HG02938 (cell line): ENCODE results near the gene NAT8L.
"Not testable (repeated sequence)": the region's sequence is repeated elsewhere in the genome, so short reads cannot be mapped to it uniquely, and the experiment has no call there.

Source experiments
- ATAC-seq: cut with Tn5 transposase; IDR thresholded peaks from one replicate; pipeline ENCODE4 v1.9.1; 2021; ENCODE audit warnings: mild to moderate bottlenecking, moderate library complexity; ENCODE audit not compliant: unreplicated experiment

NAT8L gene, protein sequence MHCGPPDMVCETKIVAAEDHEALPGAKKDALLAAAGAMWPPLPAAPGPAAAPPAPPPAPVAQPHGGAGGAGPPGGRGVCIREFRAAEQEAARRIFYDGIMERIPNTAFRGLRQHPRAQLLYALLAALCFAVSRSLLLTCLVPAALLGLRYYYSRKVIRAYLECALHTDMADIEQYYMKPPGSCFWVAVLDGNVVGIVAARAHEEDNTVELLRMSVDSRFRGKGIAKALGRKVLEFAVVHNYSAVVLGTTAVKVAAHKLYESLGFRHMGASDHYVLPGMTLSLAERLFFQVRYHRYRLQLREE

DNA sequence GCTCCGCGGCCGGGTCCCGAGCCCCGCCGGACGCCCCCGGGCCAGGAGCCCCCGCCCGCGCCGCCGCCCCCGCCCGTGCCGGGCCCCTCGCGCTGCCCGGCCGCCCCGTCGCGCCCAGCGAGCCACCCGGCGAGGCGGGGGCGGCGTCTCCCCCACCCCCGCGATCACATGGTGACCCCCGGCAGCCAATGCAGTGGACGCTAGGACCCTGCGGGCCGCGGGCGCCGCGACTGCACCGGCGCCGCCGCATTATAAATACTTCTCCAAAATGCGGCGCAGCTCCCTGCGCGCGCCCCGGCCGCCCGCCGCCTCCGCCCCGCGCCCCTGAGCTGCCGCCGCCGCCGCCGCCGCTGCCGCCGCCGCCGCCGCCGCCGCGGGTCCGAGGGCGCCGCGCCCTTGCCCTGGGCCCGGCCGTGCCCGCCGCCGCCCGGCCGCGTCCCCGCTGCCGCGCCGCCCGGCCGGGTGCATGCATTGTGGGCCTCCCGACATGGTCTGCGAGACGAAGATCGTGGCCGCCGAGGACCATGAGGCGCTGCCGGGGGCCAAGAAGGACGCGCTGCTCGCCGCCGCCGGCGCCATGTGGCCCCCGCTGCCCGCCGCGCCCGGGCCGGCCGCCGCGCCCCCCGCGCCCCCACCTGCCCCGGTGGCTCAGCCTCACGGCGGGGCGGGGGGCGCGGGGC, at the start of gene NAT8L:
Gene NAT8L, plus strand, starts transcription at position 282 of the 680 bp plus-strand sequence. Its CDS starts 185 bp downstream, at position 467.
- no peak for ATAC-seq

DNA sequence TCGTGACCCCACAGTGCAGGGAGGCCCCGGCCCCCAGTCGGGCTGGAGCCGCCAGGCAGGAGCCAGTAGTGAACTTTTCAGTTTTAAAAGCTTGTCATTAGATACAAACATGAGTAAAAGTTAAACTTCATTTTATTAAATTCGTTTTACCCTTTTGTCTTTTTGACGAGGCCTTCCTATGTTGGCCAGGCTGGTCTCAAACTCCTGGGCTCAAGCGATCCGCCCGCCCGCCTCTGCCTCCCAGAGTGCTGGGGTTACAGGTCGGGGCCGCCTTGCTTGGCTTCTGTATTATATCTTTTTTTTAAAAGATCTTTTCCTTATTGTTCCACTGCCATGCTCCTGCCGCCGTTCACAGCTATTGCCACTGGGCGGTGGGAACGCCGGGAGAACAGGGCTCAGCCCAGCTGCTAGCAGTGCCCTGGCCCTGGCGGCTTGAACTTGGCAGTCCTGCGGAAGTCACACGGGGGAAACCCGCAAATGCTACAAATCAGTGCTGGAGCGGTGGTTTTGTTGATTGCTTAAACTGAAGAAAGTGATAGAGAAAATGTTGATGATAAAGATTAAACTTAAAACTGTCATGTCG, 49.4 kb upstream of the NAT8L start:
- ATAC-seq: peak; percentile 11

DNA sequence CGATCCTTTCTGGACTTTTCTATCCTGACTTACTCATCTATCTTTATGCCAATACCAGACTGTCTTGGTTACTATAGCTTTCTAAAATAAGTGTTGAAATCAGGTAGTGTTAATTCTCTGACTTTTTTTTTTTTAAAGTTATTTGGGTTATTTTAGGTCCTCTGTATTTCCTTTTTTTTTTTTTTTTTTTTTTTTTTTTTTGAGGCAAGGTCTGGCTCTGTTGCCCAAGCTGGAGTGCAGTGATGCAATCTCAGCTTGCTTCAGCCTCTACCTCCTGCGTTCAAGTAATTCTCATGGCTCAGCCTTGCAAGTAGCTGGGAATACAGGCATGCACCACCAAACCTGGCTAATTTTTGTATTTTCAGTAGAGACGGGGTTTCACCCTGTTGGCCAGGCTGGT, 47.5 kb upstream of the NAT8L start:
- ATAC-seq: no peak

DNA sequence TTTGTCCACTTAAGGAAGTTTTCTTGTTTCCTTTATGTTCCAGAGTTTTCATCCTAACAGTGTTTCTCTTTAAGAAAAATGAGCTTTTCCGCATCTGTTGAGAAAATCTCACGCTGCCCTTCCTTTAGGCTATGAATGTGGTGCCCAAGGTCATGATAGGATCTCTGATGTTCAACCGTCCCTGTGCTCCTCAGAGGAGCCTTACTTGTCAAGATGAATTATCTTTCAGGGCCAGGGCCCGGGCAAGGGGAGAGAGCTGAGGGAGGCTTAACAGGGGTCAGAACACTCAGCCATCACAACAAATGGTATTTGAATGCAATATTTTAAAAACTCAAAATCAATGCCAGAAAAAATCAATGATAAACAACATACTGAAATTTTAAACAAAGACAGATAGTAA, 44.1 kb upstream of the NAT8L start:
- no peak for ATAC-seq

DNA sequence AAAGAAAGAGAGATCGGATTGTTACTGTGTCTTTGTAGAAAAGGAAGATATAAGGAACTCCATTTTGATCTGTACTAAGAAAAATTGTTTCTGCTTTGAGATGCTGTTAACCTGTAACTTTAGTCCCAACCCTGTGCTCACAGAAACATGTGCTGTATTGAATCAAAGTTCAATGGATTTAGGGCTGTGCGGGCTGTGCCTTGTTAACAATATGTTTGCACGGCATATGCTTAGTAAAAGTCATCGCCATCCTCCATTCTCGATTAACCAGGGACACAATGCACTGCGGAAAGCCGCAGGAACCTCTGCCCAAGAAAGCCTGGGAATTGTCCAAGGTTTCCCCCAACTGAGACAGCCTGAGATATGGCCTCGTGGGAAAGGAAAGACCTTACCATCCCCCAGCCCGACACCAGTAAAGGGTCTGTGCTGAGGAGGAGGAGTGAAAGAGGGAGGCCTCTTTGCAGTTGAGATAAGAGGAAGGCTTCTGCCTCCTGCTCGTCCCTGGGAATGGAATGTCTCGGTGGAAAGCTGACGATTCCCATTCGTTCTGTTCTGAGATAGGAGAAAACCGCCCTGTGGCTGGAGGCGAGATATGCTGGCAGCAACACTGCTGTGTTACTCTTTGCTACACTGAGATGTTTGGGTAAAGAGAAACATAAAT, 37.6 kb upstream of the NAT8L start:
- not testable (repeated sequence) for ATAC-seq

DNA sequence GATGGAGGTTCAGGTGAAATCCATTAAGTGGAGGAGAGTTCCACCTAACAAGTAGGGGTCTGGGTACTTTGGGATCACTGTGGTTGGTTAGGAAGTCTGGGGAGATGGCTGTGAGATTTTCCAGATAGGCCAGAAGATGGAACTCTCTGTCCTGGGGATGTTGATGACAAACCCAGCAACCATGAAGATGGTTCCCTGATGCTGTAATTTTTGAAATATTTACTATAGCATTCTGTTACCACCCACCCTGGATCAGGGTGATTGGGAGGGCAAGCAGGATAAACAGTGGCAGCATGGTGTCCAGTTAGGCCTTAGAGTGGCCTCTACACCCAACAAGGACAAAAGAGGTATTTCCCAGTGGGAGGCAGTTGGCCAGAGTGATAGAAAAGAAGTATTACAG, 34.4 kb upstream of the NAT8L start:
- no peak for ATAC-seq

DNA sequence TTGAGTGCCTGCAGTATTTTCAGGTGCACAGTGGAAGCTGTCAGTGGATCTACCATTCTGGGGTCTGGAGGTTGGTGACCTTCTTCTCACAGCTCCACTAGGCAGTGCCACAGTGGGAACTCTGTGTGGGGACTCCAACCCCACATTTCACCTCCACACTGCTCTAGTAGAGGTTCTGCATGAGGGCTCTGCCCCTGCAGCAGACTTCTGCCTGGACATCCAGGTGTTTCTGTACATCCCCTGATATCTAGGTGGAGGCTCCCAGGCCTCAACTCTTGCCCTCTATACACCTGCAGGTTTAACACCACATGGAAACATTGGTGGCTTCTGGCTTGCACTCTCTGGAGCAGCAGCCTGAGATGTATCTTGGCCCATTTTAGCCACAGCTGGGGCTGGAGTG, 33.3 kb upstream of the NAT8L start:
- no peak for ATAC-seq

DNA sequence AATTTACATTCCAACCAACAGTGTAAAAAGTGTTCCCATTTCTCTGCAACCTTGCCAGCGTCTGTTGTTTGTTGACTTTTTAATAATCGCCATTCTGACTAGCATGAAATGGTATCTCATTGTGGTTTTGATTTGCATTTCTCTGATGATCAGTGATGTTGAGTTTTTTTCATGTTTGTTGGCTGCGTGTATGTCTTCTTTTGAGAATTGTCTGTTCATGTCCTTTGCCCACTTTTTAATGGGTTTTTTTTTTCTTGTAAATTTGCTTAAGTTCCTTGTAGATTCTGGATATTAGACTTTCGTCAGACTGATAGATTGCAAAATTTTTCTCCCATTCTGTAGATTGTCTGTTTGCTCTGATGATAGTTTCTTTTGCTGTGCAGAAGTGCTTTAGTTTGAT, 32.0 kb upstream of the NAT8L start:
- not testable (repeated sequence) for ATAC-seq

DNA sequence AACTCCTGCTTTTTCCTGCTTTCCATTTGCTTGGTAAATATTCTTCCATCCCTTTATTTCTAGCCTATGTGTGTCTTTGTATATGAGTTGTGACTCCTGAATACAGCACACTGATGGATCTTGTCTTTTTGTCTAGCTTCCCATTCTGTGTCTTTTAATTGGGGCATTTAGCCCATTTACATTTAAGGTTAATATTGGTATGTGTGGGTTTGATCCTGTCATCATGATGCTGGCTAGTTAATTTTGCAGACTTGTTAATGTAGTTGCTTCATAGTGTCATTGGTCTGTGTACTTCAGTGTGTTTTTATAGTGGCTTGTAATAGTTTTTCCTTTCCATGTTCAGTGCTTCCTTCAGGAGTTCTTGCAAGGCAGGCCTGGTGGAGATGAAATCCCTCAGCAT, 28.0 kb upstream of the NAT8L start:
- not testable (repeated sequence) for ATAC-seq

DNA sequence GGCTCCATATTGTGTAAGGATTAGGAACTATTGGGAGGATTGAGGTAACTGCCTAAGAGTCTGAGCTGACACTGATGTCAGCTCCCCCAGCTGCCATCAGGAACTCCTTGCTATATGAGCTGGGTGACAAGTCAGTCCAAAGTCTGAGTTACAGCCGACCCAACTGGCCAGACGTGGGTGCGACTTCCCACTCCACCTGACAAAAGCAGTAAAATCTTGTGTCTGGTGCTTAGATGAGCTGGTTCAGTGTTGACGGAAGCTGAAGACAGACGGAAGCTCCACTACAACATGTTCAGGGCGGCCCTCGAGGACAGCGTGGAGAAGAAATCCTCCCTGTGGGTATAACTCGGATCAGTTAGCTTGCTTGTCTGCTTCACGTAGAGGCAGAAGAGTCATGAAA, 22.8 kb upstream of the NAT8L start:
- ATAC-seq: no peak

DNA sequence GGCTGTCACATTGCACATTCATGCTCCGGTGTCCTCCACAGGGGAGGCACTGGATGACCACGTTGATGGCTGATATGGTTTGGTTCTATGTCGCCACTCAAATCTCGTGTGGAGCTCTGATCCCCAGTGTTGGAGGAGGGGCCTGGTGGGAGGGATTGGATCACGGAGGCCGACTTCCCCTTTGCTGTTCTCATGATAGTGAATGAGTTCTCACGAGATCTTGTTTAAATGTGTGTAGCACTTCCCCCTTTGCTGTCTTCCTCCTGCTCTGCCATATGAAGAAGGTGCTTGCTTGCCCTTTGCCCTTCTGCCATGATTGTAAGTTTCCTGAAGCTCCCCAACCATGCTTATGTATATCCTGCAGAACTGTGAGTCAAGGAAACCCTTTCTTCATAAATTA, 22.3 kb upstream of the NAT8L start:
- no peak for ATAC-seq

DNA sequence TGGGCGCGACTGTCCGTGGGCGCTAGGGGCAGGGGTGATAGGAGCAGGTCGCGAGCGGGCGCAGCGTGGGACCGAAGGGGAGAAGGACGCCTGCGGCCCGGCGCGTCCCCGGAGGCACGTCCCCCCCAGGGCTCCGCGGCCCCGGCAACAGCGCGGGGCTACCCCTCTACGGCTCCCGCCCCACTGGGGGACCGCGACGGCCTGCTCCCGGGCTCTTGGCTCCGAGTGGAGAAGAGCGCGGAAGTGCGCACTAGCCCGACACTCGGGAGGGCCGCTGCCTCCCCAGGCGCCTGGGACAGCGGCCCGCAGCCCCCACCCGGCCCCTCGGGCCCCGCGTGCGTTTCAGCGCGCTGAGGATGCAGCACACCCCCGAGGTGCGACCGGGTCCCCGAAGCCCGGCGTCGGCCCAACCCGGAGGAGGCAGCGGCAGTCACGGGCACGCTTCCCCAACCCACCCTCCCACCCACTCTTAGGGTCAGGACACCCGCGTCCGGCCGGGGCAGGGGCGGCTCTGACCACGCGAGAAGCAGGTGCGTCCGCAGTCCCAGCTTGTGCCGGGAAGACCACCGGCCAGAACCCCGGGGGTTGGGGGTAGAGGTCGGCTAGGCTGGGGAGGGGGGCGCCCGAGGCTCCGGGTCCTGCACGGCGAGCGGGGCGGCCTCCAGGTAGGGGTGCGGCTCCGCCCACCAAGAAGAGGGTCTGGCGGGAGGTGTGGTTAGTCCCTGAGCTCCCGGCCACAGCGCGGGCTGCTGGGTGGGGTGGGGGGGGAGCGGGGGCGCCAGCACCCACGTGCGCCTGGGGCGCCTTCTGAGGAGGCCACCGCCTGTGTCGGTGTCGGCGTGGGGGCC, 18.5 kb upstream of the NAT8L start:
- no peak for ATAC-seq

DNA sequence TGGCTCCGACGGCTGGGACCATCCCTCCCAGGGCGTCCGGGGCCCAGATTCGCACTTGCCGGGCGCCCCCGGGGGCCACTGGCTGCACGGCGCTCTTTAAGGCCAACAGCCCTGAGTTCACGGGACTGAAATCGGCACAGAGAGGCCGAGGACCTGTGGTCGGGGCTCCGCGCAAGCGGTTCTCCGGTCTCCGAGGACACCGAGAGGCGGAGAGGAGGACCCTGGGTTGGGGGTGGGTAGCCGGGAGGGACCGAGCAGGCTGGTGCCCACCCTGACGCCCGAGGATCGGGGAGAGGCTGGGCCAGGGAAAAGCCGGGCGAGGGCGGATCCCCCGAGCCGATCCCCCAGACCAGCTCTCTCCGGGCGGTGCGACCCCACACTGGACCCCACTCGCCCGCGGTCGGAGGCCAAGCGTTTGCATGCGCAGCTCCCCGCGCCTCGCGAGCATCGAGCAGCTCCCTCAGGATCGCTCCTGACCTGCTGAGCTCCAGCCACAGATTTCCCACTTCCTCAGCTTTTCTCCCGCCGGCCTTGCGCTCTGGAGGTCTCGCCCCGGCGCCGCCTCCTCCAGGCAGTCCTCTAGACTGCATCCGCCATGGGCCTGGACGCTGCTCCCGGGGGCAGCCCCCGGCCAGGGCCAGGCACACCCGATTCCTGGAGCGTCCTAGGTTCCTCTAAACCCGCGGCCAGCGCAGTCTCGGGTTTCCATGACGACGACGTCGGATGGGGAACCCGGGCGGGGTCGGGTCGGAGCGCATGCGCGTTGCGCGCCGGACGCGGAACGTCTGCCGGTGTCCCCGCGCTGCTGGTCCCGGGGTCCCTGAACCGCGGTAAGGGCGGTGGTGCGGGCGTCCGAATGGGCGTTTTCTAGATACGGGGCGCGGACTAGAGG, 17.6 kb upstream of the NAT8L start:
- no peak for ATAC-seq

DNA sequence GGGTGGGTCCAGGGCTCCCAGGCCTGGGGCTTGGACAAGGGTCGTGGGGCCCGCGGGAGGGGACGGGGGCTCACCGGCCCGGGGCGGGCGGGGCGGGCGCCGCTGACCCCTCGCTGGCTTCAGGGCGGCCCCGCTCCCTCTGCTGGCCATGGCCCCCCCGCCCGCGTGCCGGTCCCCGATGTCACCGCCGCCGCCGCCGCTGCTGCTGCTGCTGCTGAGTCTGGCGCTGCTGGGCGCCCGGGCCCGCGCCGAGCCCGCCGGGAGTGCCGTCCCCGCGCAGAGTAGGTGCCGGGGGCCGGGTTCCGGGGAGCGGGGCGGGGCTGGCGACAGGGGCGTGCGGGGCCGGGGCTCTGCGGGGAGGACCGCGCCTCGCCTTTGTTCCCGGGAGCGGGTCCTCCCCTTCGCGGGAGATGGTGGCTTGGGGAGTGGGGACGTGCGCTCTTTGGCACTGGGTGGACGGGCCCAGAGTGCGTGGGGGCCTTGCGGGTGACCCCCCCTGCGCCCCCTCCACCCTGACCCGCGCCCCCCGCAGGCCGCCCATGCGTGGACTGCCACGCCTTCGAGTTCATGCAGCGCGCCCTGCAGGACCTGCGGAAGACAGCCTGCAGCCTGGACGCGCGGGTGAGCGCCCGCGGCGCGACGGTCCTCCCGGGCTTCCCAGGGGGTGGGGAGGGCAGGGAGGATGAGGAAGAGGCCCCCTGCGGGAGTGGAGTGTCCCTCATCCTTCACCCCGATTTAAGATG, 16.8 kb upstream of the NAT8L start:
- ATAC-seq: no peak

DNA sequence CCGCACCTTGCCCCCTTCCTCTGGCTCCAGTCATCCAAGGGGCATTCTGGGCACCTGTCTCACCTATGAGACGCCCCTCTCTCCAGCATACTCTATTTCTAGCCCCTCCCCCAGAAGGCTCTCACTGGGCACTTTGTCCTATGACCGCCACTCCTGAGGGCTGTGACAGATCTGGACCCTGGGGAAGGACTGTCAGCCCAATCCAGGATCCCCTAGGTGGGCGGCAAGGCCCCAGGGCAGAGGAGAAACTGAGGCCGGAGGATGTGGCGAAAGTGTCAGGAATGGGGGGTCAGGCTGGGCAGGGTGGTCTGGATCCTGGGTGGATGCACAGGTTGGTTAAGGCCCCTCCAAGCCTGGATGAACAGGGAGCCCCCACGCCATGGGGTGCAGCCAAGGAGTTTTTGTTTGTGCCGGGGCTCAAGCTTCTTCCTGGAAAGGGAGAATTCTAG, 16.2 kb upstream of the NAT8L start:
- ATAC-seq: no peak

DNA sequence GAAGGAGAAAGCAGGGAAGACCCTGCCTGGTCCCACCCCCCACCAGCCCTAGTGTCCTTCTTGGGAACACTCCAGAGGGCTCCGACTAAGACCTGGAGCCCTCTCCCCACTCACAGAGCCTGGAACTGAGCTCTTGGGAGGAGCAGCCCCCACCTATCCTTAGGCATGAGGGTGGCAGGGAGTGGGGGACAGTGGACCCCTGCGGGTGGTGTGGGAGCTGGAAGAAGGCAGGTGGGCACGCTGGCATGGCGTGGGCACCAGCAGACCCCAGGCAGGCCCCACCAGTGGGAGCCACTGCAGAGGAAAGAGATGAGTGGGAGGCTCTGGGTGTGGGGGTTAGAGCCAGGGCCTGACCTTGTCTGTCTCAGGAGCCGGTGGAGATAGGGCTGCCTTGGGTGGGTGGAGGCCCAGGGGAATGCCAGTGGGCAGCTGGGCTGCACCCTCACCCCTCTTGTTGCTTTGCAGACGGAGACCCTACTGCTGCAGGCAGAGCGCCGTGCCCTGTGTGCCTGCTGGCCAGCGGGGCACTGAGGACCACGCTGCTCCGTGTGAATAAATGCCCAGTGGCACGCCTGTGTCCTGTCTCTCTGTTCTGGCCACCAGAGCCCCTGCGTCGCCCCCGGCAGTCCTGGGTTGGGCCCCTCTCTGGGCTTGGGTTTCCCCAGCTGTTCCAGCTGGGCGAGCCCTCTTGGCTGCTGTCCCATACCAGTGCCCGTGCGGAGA, 15.6 kb upstream of the NAT8L start:
- no peak for ATAC-seq

DNA sequence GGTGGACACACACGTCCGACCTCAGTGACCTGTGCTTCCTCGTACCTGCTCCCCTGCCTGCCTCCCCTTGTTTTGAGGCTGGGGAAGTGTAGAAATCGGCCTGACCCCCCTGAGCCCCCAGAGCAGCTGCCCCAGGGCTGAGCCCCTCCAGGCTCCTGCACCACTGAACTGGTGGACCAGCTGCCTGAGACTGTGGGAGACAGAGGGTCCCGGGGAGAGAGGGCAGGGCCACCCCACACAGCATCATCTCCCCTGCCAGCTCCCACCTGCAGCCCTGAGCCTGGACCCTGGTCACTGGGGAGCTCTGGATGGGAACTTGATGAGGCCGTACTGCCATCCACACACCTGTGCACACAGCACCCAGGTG, 15.0 kb upstream of the NAT8L start:
- ATAC-seq: no peak
